Chondrocyte (in vitro differentiated cells): ENCODE measurements around the gene STX2. TPM values are rescaled to one million over a fixed set of nuclear protein-coding genes. Genes with fewer than 3 reads are reported as not detected.
A peak's percentile ranks its signal among the peaks of the same experiment; 100 is the strongest.

ENCODE experiments used
- DNase-seq: peaks from one replicate; pipeline ENCODE4 v3.0.0; 2021; ENCODE audit warnings: mixed read lengths, low spot score
- H3K27ac Mint-ChIP-seq: one replicate; pipeline ENCODE4 v1.8.0; 2021; ENCODE audit warnings: mild to moderate bottlenecking, moderate library complexity, mixed read lengths; ENCODE audit not compliant: unreplicated experiment
- H3K27me3 Mint-ChIP-seq: 2 replicates; pipeline ENCODE4 v1.8.0; 2021; ENCODE audit warnings: low read depth, mixed read lengths
- H3K36me3 Mint-ChIP-seq: 2 replicates; pipeline ENCODE4 v1.8.0; 2021; ENCODE audit warnings: low read depth, mixed read lengths
- H3K4me1 Mint-ChIP-seq: 2 replicates; pipeline ENCODE4 v1.8.0; 2021; ENCODE audit warnings: low read depth, mild to moderate bottlenecking, mixed read lengths
- H3K4me3 Mint-ChIP-seq: one replicate; pipeline ENCODE4 v1.8.0; 2021; ENCODE audit warnings: mild to moderate bottlenecking, moderate library complexity, mixed read lengths; ENCODE audit not compliant: unreplicated experiment
- H3K9me3 Mint-ChIP-seq: 2 replicates; pipeline ENCODE4 v1.8.0; 2021; ENCODE audit warnings: low read depth, mixed read lengths
- CTCF ChIP-seq: fragments of 200-600 bp; sonication (generic); IDR thresholded peaks from 2 replicates; pipeline ENCODE4 v1.5.0; 2021; ENCODE audit warnings: antibody characterized with exemption, mild to moderate bottlenecking, moderate library complexity
- total RNA-seq: library from RNA; stranded (reverse); gene quantifications from 3 replicates; pipeline ENCODE4 v1.2.1, GENCODE V29; 2021

The STX2 gene
- total RNA-seq, 1 donor from 2014 or later: 40.4 TPM

- no peak overlapping the region for H3K4me3 Mint-ChIP-seq
- no peaks in the 10 kb centered on the region for H3K9me3 Mint-ChIP-seq
- no peaks in the 10 kb centered on the region for H3K27me3 Mint-ChIP-seq
- H3K36me3 Mint-ChIP-seq: peaks cover 44% of the 10 kb centered on the region
- TF ChIP-seq CTCF: no peak
- H3K27ac Mint-ChIP-seq: no peak overlapping the region
- peaks cover 7% of the 10 kb centered on the region for H3K4me1 Mint-ChIP-seq
- no peak for DNase-seq
Observed at GRCh38 chr12:130805635-130806034, 33.4 kb downstream of the STX2 start.

- no peak for TF ChIP-seq CTCF
- Mint-ChIP-seq H3K27me3 (no peaks in the 10 kb centered on the region), H3K4me3 (no peak overlapping the region), H3K4me1 (peaks cover 7% of the 10 kb centered on the region), H3K9me3 (no peaks in the 10 kb centered on the region), H3K27ac (peak overlapping the region; percentile 0), H3K36me3 (peaks cover 47% of the 10 kb centered on the region)
- DNase-seq: no peak
Observed at GRCh38 chr12:130804216-130804615, 34.8 kb downstream of the STX2 start.

GRCh38 chr12:130803702-130804101, 35.3 kb downstream of the STX2 start:
- DNase-seq: no peak
- H3K27ac Mint-ChIP-seq: peak overlapping the region; percentile 0
- peaks cover 7% of the 10 kb centered on the region for H3K4me1 Mint-ChIP-seq
- no peak for TF ChIP-seq CTCF
- H3K27me3 Mint-ChIP-seq: no peaks in the 10 kb centered on the region
- peaks cover 45% of the 10 kb centered on the region for H3K36me3 Mint-ChIP-seq
- H3K9me3 Mint-ChIP-seq: no peaks in the 10 kb centered on the region
- H3K4me3 Mint-ChIP-seq: no peak overlapping the region

- H3K4me1 Mint-ChIP-seq: peaks cover 7% of the 10 kb centered on the region
- no peak overlapping the region for H3K27ac Mint-ChIP-seq
- H3K9me3 Mint-ChIP-seq: no peaks in the 10 kb centered on the region
- no peak for TF ChIP-seq CTCF
- no peak overlapping the region for H3K4me3 Mint-ChIP-seq
- no peak for DNase-seq
- no peaks in the 10 kb centered on the region for H3K27me3 Mint-ChIP-seq
- H3K36me3 Mint-ChIP-seq: peaks cover 43% of the 10 kb centered on the region
Observed at GRCh38 chr12:130800312-130800711, 38.7 kb downstream of the STX2 start.

- no peak overlapping the region for H3K27ac Mint-ChIP-seq
- H3K36me3 Mint-ChIP-seq: peaks cover 39% of the 10 kb centered on the region
- no peaks in the 10 kb centered on the region for H3K9me3 Mint-ChIP-seq
- H3K4me3 Mint-ChIP-seq: no peak overlapping the region
- H3K4me1 Mint-ChIP-seq: peaks cover 5% of the 10 kb centered on the region
- TF ChIP-seq CTCF: no peak
- no peak for DNase-seq
- H3K27me3 Mint-ChIP-seq: no peaks in the 10 kb centered on the region
Observed at GRCh38 chr12:130799051-130799450, 40.0 kb downstream of the STX2 start.
